GDM1 (cell line): Measurements from ENCODE around the gene TRIM68.

Source experiments
- DNase-seq: peaks from one replicate; lab custom pipeline; 2025; lab: John Stamatoyannopoulos, UW

TRIM68 gene, protein sequence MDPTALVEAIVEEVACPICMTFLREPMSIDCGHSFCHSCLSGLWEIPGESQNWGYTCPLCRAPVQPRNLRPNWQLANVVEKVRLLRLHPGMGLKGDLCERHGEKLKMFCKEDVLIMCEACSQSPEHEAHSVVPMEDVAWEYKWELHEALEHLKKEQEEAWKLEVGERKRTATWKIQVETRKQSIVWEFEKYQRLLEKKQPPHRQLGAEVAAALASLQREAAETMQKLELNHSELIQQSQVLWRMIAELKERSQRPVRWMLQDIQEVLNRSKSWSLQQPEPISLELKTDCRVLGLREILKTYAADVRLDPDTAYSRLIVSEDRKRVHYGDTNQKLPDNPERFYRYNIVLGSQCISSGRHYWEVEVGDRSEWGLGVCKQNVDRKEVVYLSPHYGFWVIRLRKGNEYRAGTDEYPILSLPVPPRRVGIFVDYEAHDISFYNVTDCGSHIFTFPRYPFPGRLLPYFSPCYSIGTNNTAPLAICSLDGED

DNA sequence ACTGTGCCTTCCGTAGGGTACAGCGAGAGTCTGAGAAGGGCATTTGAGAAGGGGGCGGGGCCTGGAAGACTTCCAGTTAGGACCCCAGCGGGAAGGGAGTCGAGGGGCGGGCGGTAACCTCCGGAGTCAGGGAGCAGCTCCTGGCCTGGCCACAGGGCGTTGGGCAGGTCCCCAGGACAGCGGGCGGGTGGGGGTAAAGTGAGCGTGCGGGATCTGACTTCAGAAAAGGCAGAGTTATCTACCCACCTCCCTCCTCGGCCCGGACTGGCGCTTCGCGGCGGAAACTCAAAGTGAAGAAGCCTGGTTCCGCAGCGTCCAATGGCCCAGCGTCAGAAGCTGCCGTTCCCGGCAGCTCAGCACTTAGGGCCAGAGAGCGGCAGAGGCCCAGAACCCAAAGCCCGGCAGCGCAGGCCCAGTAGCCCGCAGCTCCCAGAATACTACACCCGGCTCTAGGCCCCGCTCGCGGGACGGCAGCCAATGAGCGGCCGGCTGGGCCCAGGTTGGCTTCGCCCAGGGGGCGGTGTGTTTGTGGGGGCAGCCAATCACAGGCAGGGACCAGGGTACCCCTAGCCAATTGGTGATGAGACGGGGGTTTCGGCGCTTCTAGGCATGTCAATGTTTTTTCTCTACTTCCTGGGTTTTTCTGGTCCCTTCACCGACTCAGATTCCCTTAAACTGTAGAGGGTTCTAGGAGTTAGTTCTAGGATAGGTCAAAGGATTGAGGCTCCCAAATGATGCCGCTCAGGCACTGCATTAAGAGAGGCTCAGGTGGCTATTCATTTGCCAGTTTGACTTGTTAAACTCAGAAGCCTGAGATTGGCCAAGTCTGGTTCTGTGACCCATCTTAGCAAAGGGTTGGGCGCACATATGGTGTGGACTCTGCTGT lies at the start of gene TRIM68:
Gene TRIM68 (minus strand): TSS at position 451 of the 886 bp plus-strand sequence. CDS start 2,727 bp downstream, outside the sequence.
- DNase-seq = peak; percentile 89

DNA sequence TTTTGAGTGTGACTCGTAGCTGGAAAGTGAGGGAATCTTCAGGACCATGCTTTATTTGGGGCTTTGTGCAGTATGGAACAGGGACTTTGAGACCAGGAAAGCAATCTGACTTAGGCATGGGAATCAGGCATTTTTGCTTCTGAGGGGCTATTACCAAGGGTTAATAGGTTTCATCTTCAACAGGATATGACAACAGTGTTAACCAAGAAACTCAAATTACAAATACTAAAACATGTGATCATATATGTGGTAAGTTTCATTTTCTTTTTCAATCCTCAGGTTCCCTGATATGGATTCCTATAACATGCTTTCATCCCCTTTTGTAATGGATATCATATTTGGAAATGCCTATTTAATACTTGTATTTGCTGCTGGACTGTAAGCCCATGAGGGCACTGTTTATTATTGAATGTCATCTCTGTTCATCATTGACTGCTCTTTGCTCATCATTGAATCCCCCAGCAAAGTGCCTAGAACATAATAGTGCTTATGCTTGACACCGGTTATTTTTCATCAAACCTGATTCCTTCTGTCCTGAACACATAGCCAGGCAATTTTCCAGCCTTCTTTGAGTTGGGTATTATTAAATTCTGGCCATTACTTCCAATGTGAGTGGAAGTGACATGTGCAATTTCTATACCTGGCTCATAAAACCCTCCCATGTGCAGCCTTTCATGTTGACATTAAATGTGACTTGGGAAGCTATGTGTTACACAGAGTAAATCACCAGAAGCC lies 46.8 kb upstream of the TRIM68 start:
- no peak for DNase-seq

DNA sequence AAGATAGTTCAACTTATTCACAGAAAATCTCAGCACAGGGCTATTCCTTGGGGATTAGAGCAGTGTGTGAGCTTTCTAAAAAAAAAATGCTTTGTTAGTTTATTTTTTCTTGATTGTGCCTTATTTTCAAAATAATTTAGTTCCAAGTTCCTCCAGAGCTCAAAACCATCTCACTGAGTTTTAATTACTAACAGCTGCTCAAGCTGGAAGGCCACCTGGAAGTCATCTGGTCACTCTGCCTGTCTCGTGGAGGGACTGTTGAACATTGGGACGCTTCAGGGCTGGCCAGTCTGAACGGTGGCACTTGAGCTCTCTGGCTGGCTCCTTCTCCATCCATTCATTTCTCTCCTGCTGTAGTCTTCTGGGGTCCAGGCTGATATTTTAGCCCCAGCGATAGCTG lies 39.7 kb upstream of the TRIM68 start:
- no peak for DNase-seq

DNA sequence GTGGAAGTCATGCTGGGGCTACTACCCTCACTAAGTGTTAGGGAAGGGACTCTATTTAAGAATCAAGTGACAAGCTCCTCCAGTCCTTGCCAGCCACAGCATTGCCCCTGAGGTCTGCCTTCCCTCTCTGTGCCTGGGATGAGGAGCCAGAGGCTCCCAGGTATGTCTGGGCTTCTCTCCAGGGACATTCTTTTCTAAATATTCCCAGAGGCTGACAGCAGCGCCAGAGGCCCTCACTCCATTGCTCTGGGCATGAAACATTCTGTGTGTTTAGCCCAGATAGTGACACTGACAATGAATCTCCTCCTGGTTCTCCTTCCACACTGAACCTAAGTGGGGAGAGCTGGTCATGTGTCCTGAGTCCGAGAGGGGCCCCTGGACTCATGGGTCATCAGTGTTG lies 37.9 kb upstream of the TRIM68 start:
- no peak for DNase-seq

DNA sequence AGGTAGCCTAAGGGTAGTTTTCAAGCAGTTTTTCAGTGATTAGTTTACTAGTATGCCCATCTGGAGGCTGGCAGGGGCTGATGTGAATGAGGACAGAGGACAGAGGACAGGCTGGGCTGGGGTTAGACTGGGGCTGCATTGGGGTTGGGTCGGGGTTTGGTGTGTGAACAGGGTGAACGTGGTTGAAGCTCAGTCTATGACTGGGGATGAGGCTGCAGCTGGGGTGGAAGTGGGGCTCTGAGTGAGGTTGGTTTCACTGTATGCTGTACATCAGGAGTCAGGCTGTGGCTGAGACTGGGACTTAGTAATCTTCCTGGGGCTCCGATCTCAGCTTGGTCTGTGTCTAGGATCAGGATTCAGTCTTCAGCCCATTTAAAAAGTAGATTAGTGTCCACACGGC lies 36.2 kb upstream of the TRIM68 start:
- DNase-seq = no peak

DNA sequence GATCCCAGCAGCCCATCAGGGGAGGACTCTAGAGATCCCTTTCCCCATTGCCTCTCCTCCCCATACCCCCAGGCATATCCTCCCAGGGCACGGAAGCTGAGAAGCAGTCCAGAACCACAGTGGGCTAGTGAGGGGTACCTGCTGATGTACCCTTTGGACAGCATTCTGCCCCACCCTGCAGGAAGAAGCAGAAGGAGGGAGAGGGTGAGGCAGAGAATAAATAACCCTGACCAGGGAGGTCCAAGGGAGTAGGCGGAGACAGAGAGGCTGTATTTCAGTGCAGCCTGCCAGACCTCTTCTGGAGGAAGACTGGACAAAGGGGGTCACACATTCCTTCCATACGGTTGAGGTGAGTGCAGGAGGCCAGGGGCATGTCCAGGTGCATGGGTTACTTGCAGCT lies 35.7 kb upstream of the TRIM68 start, which contains the start of gene OR51E1:
Gene OR51E1 (plus strand): TSS at position 301 of the 400 bp plus-strand sequence. CDS start 8,545 bp downstream, outside the sequence.
- DNase-seq = no peak

DNA sequence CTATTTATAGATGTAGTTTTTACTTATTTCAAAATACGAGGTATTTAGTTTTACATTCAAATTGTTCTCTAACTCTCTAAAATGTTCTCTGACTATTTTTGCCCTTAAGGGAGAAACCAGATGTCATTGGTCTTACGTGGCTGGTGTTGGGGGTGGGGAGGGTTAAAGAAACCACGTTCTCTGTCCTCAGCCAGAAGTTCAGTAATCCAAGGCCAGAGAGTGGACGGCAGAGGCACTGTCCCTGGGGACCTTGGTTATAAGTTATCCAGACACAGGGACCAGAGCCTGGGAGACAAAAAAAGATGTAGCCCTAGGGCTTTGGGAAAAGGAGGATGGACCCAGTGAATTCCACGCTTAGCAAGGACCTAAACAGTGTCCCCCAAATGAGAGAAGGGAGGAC lies 35.0 kb upstream of the TRIM68 start:
- no peak for DNase-seq

DNA sequence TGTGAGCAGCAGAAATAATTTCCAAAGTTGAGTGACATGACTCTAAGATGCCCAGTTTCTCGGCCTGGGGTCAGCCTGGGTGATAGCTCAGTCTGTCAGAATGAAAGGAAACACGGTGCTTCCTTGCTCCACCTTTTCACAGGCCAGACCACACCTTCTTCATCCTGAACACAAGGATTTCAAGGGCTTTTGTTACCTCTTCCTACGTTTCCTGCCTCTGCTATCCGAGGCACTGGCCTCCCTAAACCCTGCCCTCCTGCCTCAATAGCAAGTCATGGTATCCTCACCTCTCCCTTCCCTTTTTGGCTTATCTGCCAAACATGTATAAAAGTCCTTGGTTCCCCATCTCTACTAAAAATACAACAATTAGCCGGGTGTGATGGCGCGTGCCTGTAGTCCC lies 34.0 kb upstream of the TRIM68 start:
- DNase-seq = no peak

DNA sequence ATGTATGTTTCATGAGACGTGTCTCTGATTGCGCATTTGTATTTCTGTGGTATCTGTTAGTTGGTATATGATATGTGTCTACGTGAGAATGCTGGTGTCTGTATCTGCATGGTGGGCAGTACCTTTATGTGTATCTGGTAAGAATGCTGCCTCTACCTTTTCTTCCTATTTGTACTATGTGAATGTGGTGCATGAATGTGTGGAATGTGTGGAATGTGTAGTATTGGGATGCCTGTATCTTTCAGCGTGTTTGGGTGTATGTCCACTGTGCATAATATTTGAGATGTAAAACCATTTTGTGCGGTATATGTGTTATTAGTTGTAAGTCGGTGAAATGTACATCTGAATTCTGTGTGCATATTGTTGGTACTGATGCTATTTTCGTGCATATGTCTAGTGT lies 33.5 kb upstream of the TRIM68 start:
- DNase-seq = no peak

DNA sequence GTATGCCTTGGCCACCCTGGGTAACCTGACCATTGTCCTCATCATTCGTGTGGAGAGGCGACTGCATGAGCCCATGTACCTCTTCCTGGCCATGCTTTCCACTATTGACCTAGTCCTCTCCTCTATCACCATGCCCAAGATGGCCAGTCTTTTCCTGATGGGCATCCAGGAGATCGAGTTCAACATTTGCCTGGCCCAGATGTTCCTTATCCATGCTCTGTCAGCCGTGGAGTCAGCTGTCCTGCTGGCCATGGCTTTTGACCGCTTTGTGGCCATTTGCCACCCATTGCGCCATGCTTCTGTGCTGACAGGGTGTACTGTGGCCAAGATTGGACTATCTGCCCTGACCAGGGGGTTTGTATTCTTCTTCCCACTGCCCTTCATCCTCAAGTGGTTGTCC lies 31.9 kb upstream of the TRIM68 start:
- DNase-seq = no peak

DNA sequence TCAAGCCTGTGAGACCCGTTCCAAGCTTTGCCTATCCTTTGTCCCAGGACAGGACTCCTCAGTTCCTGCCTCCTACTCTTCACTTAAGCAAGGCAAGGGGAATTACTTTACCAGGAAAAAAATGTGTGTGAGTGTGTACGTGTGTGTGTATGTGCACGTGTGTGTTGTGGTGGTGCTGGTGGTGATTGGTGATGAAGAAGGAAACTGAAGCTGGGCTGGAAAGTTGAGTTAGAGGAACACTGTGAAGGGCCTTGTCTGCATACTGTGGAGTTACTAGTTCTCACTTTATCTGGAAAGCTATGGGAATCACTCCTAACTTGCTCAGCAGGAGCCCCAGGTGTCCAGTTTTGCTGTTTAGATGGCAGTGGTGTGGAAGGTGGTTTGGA lies 29.6 kb upstream of the TRIM68 start:
- DNase-seq = no peak

DNA sequence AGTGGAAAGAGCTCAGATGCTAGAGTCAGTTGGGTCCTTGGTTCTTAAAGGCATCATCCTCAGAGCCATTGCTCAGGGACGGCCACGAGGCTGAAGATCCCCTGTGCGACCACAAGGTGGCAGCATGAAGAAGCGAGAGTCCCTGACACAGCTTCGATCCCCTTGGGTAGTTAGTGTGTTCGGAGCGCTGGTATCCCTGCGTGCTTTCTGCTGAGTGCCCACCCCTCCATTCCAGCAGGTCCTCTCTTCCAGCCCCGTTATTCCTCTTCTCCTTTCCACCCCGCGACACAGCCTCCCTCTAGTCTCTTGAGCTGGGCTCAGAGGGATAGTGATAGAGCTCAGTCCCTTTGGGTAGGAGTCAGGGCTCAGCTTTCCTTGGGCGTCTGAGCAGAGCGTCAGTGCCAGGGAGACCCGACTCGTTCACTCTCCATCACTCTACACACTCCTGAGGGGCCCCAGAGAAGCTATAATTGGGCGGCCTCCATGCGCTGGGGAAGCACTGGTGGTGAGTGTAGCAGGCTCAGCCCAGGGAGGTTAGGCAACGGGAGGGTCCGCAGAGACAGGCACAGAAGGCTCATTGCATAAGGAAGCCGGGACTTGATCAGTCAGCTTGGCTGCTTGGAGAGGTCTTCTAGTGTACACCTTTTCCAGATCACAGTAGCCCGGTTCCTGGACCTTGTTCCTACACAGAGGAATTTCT lies 29.1 kb upstream of the TRIM68 start, which contains the start of gene OR51D1:
Gene OR51D1 (plus strand): TSS at position 516 of the 700 bp plus-strand sequence. CDS start 2,314 bp downstream, outside the sequence.
- peak; percentile 35 for DNase-seq

DNA sequence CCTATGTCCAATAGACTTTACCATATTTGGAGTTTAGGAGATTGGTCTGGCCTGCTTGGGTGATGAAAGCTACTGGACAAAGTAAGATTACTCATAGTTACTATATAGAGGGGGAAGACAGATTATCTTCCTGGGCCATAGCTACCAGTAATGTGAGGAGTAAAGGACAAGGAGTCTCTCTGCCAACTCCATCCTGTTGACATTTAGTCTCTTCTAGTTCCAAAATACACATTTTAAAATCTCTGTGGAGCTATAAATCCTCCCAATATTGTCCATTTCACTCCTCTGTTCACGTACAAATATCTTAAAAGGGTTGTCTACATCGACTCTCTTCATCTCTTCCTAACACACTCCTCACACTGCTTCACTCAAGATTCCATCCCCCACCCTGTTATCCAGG lies 28.1 kb upstream of the TRIM68 start:
- DNase-seq = no peak

DNA sequence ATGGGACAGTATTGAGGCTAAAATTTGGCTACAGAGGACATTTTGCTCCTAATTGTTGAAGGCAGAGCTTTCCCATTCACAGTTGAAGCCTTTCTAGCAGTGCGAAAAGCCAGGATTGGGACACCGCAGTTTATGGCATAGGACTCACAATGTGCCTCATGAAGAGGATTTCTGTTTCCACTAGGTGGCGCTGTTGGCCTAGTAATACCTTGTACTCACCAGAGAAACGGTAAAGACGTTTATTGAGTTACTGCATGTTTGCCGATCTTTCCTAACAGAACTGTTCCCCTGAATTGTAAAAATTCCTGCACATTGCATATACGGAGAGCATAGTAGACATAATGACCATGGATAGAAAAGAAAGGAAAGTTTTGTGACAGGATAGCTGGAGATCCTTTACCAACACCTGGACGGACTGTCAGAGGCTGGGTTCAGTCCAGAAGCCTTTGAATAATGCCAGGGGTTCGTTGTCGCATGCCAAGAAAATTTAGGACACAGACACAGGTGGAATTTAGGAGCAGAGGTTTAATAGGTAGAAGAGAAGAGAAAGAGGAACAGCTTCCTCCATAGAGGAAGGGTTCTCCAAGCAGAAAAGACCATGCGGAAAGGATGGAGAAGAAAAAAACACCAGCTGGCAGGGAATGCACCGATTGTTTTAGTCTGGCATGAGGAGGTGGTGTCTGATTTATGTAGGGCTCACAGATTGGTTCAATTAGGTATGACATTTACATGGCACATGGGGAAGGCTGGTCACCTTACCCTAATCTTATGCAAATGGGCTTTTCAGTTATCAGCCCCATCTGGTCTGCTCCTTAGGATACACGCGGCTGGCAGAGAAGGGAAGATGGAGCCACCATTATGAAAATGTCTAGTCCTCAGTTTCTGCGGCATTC lies 18.4 kb upstream of the TRIM68 start:
- peak; percentile 61 for DNase-seq

DNA sequence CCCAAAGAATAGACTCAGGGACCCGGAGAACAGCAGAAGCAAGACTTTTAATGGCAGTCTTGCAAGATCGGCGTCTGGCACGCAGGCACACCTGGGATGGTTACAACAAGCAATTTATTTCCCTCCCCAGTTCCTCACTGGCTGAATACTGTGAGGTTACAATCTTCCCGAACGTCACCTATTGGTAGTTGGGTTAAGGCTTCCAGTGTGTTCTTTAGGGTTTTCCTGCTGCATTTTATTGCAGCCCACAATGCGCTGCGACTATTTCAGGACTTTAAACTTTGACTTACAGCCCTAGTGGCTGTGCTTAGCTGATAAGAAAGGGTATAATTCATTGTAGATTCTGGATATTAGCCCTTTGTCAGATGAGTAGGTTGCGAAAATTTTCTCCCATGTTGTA lies 11.5 kb upstream of the TRIM68 start:
- no peak for DNase-seq

DNA sequence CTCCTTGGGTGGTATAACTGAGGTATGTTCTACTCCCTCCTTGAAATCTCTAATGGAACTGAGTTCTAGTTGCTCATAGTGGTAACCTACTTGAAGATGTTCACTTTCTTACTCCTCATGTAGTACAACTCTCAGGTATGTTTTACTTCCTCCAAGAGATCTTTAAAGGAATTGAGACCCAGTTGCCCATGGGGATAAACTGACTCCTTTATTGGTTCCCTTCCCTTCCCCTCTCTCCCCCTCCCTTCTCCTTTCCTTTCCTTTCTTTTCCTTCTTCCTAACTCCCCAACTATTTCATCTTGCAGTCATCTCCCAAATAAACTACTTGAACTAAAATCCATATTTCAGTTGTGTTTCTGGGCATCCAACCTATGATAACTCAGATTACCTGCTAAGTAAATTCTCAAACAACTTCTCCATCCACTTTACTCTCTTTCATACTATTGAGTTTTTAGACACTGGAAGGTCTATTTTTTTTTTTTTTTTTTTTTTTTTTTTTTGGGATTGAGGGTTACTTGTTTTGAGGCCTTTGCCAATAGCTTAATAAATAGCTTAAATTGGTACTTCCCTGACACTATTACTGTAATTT lies 7.9 kb upstream of the TRIM68 start:
- no peak for DNase-seq

DNA sequence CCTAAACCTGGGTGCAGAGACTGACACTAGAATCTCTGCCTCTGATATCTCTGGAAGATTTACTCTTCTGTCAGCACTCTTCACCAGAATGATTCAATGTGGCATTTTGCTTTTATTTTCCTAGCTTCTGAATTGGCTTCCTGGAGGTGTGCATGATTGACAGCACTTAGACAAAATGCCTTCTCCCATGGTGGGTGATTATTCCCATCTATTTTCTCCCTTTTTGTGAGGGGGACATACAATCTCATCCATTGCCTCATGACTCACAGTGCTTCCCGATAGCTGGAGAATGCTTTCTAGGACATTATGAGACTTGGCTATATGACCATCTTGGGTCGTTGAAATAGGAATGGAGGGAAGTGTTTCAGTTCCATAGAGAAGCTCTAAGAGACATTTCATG lies 4.0 kb upstream of the TRIM68 start:
- DNase-seq = no peak

DNA sequence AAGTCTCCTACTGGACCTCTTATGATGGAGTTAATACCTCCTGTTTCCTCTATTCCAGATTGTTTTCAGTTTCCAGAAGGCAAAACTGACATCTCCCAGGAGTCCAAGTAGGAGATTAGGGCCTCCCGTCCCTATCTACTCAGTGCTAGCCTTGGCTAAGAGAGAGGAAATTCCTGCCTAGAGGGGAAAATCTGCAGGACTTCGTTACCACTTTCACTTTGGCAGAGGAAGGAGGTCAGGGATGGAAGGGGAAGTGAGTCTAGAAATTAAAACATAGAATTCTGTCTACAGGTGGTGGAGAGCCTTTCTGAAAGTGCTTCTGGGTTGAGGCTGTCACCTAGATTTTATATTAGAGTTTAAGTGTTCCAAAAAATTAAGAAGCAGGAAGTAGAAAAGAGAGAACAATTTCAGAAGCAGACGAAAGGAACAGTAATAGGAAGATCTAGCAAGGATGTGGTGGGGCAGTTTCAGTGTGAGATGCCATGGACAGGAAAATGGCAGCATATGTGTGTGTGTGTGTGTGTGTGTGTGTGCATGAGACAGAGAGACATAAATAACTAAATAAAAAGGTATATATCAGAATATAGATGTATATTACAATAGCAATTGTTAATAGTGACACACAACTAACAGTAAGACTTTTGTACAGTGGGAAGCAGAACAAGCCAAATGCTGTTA lies 2.4 kb upstream of the TRIM68 start:
- DNase-seq = no peak

DNA sequence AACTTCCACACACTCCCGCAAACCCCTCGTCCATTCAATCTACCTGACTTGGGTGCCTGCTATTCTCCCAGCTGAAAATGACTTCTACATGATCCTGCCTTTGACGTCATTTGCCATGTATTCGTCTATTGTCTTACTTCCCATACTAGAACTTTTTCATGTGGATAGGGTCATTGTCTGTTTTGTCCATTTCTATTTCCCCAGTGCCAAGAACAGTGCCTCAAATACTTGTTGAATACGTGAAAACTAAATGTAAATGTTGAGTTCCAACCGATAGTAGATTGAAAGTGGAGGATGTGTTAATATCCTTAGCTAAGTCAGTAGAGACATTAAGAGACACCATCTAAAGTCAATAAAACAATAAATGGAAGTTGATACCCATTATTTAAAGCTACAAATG lies 935 bp downstream of the TRIM68 start:
- no peak for DNase-seq
